Neural crest cell (in vitro differentiated cells): ENCODE results near the gene OCIAD1. TPM values are rescaled to one million over a fixed set of nuclear protein-coding genes. Genes with fewer than 3 reads are reported as not detected.

Experiments
- DNase-seq: peaks from one replicate; pipeline ENCODE4 v3.0.0; 2021; ENCODE audit warnings: low read depth, mixed read lengths, low spot score
- H3K27ac Mint-ChIP-seq: one replicate; pipeline ENCODE4 v1.8.0; 2021; ENCODE audit warnings: mild to moderate bottlenecking, mixed read lengths; ENCODE audit not compliant: unreplicated experiment
- H3K27me3 Mint-ChIP-seq: 2 replicates; pipeline ENCODE4 v1.8.0; 2021; ENCODE audit warnings: low read depth, mild to moderate bottlenecking, mixed read lengths
- H3K36me3 Mint-ChIP-seq: 2 replicates; pipeline ENCODE4 v1.8.0; 2021; ENCODE audit warnings: low read depth, mild to moderate bottlenecking, mixed read lengths
- H3K4me1 Mint-ChIP-seq: 2 replicates; pipeline ENCODE4 v1.8.0; 2021; ENCODE audit warnings: mixed read lengths
- H3K4me3 Mint-ChIP-seq: one replicate; pipeline ENCODE4 v1.8.0; 2021; ENCODE audit warnings: mild to moderate bottlenecking, mixed read lengths
- H3K9me3 Mint-ChIP-seq: 2 replicates; pipeline ENCODE4 v1.8.0; 2021; ENCODE audit warnings: mixed read lengths
- CTCF ChIP-seq: fragments of 200-600 bp; sonication (generic); conservative IDR thresholded peaks from 2 replicates; pipeline ENCODE4 v1.5.0; 2021; ENCODE audit warnings: antibody characterized with exemption, mild to moderate bottlenecking
- long read RNA-seq: library from polyadenylated mRNA; unstranded; transcript quantifications from one replicate; pipeline ENCODE4 v2.0.0, GENCODE V29; 2020
- total RNA-seq: library from RNA; stranded (reverse); gene quantifications from 2 replicates; pipeline ENCODE4 v1.2.1, GENCODE V29; 2021

Gene OCIAD1
- total RNA-seq, result 129 and 141 TPM in 2 replicates
- long read RNA-seq, transcript OCIAD1-201 (9 exons, 1,414 nt), result major isoform, 50 of 146 reads
- long read RNA-seq, transcript OCIAD1-202 (9 exons, 1,594 nt), result minor isoform, 37 of 146 reads
- long read RNA-seq, partial matches to known transcripts, result 16 of 146 reads
- long read RNA-seq, other reads (novel, unspliced or antisense), result 31 of 146 reads

GRCh38 chr4:48830706-48831531 is at the start of gene OCIAD1:
Gene OCIAD1 (plus strand): TSS chr4:48831088. CDS start chr4:48832625, 1,537 bp downstream.
- H3K4me3 Mint-ChIP-seq, result peak within 1 kb of the TSS; percentile 100

GRCh38 chr4:48781968-48782367 is 48.9 kb upstream of the OCIAD1 start:
- DNase-seq, result no peak
- peaks cover 49% of the 10 kb centered on the region for H3K4me1 Mint-ChIP-seq
- TF ChIP-seq CTCF, result no peak
- peak overlapping the region; percentile 96 for H3K4me3 Mint-ChIP-seq
- H3K27me3 Mint-ChIP-seq, result no peaks in the 10 kb centered on the region
- H3K36me3 Mint-ChIP-seq, result no peaks in the 10 kb centered on the region
- H3K27ac Mint-ChIP-seq, result no peak overlapping the region
- no peaks in the 10 kb centered on the region for H3K9me3 Mint-ChIP-seq

More at GRCh38 chr4:48830706-48831531, at the start of gene OCIAD1:
- peaks cover 15% of the 10 kb centered on the region for H3K36me3 Mint-ChIP-seq
- peak within 1 kb of the TSS; percentile 100 for H3K27ac Mint-ChIP-seq
- H3K9me3 Mint-ChIP-seq, result peaks cover 6% of the 10 kb centered on the region
- peak; percentile 80 for DNase-seq
- no peak for TF ChIP-seq CTCF
- peaks cover 25% of the 10 kb centered on the region for H3K4me1 Mint-ChIP-seq
- no peaks in the 10 kb centered on the region for H3K27me3 Mint-ChIP-seq

- Mint-ChIP-seq H3K4me3 (no peak overlapping the region), H3K9me3 (no peaks in the 10 kb centered on the region), H3K4me1 (peaks cover 29% of the 10 kb centered on the region), H3K27ac (no peak overlapping the region), H3K36me3 (no peaks in the 10 kb centered on the region), H3K27me3 (no peaks in the 10 kb centered on the region)
- no peak for DNase-seq
- no peak for TF ChIP-seq CTCF
Observed at GRCh38 chr4:48785302-48785701, 45.6 kb upstream of the OCIAD1 start.

- H3K4me1 Mint-ChIP-seq, result peaks cover 18% of the 10 kb centered on the region
- no peaks in the 10 kb centered on the region for H3K9me3 Mint-ChIP-seq
- H3K4me3 Mint-ChIP-seq, result no peak overlapping the region
- no peak for TF ChIP-seq CTCF
- no peaks in the 10 kb centered on the region for H3K27me3 Mint-ChIP-seq
- no peaks in the 10 kb centered on the region for H3K36me3 Mint-ChIP-seq
- H3K27ac Mint-ChIP-seq, result no peak overlapping the region
- DNase-seq, result no peak
Observed at GRCh38 chr4:48786549-48786948, 44.3 kb upstream of the OCIAD1 start.

- no peak overlapping the region for H3K27ac Mint-ChIP-seq
- TF ChIP-seq CTCF, result no peak
- H3K9me3 Mint-ChIP-seq, result no peaks in the 10 kb centered on the region
- DNase-seq, result no peak
- H3K4me3 Mint-ChIP-seq, result no peak overlapping the region
- H3K36me3 Mint-ChIP-seq, result no peaks in the 10 kb centered on the region
- H3K4me1 Mint-ChIP-seq, result peaks cover 18% of the 10 kb centered on the region
- no peaks in the 10 kb centered on the region for H3K27me3 Mint-ChIP-seq
Observed at GRCh38 chr4:48787056-48787455, 43.8 kb upstream of the OCIAD1 start.
